ENCODE measurements around the gene CYB5A. TPM values are rescaled to one million over a fixed set of nuclear protein-coding genes. Genes with fewer than 3 reads are reported as not detected.

The CYB5A gene
- total and polyA plus RNA-seq, 2 of the 8 experiments (the other 6 are each of a cell fraction or from before 2014, with no cell fraction given) = 154 to 195 TPM

- H3K27ac ChIP-seq (ENCODE audit: low read depth, low read length) = no peak overlapping the region
- no peak overlapping the region for H2BK120ac ChIP-seq (replicated peaks; ENCODE audit: low read depth, low read length)
- no peak overlapping the region for H3K4me2 ChIP-seq (ENCODE audit: insufficient read depth in 1 of 2, low read depth in 2 of 2, low read length in 2 of 2)
- no peak overlapping the region for H3K4me3 ChIP-seq (ENCODE audit: extremely low read depth in 1 of 4, insufficient read depth in 2 of 4, low read depth in 3 of 4, low read length in 4 of 4)
- POLR2A ChIA-PET (ENCODE audit: partially characterized antibody) = no interaction called here
- H3K79me2 ChIP-seq (ENCODE audit: control insufficient read depth in 1 of 2, insufficient read depth in 2 of 2, low read length in 2 of 2) = no peaks in the 10 kb centered on the region
- H2AFZ ChIP-seq (ENCODE audit: low read length) = no peak overlapping the region
- H3K14ac ChIP-seq (ENCODE audit: insufficient read length) = no peak overlapping the region
- H2AK5ac ChIP-seq (ENCODE audit: low read depth, low read length) = no peak overlapping the region
- no peak overlapping the region for H2BK12ac ChIP-seq (ENCODE audit: low read depth, low read length)
- H3K23me2 ChIP-seq (ENCODE audit: low read depth, low read length) = no peaks in the 10 kb centered on the region
- no peak overlapping the region for H4K91ac ChIP-seq (replicated peaks; ENCODE audit: insufficient read length, low read length)
- H3K9ac ChIP-seq (replicated peaks in 1 of 4; ENCODE audit: extremely low read depth in 1 of 4, low read depth in 3 of 4, low read length in 3 of 4) = no peak overlapping the region
- no peak for FAIRE-seq
- no peak overlapping the region for H3K18ac ChIP-seq (ENCODE audit: extremely low read depth, low read length)
- 0 out of 2 replicates have a peak overlapping the region, but pooled peaks have one; percentile 73 for H2BK15ac ChIP-seq (ENCODE audit: low read length)
- no peaks in the 10 kb centered on the region for H4K20me1 ChIP-seq (replicated peaks in 1 of 2; ENCODE audit: control insufficient read depth in 1 of 2, insufficient read depth in 2 of 2, low read length in 2 of 2)
- 94% methylated on average over 12 of the region's 12 CpGs; no CpG with 5 or more reads in 1 of the 2 experiments for WGBS, 2 experiments (ENCODE audit: extremely low coverage in 1 of 2, insufficient coverage in 1 of 2, insufficient read length in 1 of 2, insufficient replicate concordance in 2 of 2, low coverage in 1 of 2, low lambda C conversion rate in 2 of 2, missing lambda C conversion rate in 1 of 2)
- H3K79me1 ChIP-seq (ENCODE audit: low read depth, low read length) = no peaks in the 10 kb centered on the region
- H3K4ac ChIP-seq (replicated peaks; ENCODE audit: insufficient read length, low read depth, low read length) = no peak overlapping the region
- H3K27me3 ChIP-seq (replicated peaks in 1 of 4; ENCODE audit: control insufficient read depth in 3 of 4, extremely low read depth in 1 of 4, insufficient read depth in 3 of 4, low read length in 3 of 4) = no peaks in the 10 kb centered on the region
- peaks cover 0 to 2% (median 0%) of the 10 kb centered on the region in 4 experiments; a peak in 2 of 7 replicates for H3K4me1 ChIP-seq (replicated peaks in 1 of 4; ENCODE audit: control insufficient read depth in 3 of 4, insufficient read depth in 4 of 4, low read length in 3 of 4)
- no peak overlapping the region for H2BK20ac ChIP-seq (ENCODE audit: low read length)
- H2BK5ac ChIP-seq (ENCODE audit: low read depth, low read length) = peak overlapping the region; percentile 30; the same call in 1 of the 2 replicates
- H3K56ac ChIP-seq (replicated peaks; ENCODE audit: insufficient read length, low read depth, low read length) = no peak overlapping the region
- no peak overlapping the region for H4K8ac ChIP-seq (ENCODE audit: extremely low read depth, insufficient read depth, low read length)
- H4K5ac ChIP-seq (ENCODE audit: insufficient read length, low read depth, low read length) = no peak overlapping the region
- peaks cover 0 to 4% (median 2%) of the 10 kb centered on the region in 4 experiments; a peak in 3 of 8 replicates for H3K36me3 ChIP-seq (ENCODE audit: control insufficient read depth in 2 of 4, insufficient read depth in 4 of 4, low read length in 3 of 4)
- H3K23ac ChIP-seq (ENCODE audit: insufficient read length) = no peak overlapping the region
- no peaks in the 10 kb centered on the region for H3K9me3 ChIP-seq (ENCODE audit: insufficient read depth in 2 of 2, low read depth in 1 of 2, low read length in 1 of 2)
- CTCF ChIA-PET (ENCODE audit: partially characterized antibody) = interaction anchor here (1.9 kb wide), 1 partner anchor 92 kb away, joined by 5 read pairs; no protein-coding TSS in a partner anchor
- no peak for DNase-seq (ENCODE audit: low read depth in 1 of 2, low spot score in 2 of 2)
- TF ChIP-seq CTBP2 (IDR thresholded peaks at IDR 0.05; ENCODE audit: borderline replicate concordance, insufficient read depth, insufficient read length, low read length) (no peak), ASH2L (IDR thresholded peaks at IDR 0.05; ENCODE audit: low read length) (no peak), RXRA (IDR thresholded peaks at IDR 0.05; ENCODE audit: insufficient read depth, low read depth, low read length) (no peak), SAP30 (IDR thresholded peaks at IDR 0.05; ENCODE audit: insufficient read depth, insufficient replicate concordance, low read length) (no peak), RFX5 (IDR thresholded peaks at IDR 0.05; ENCODE audit: borderline replicate concordance, low read depth, low read length) (no peak), CBX5 (IDR thresholded peaks at IDR 0.05; ENCODE audit: low read depth, low read length) (no peak), SIRT6 (IDR thresholded peaks at IDR 0.05; ENCODE audit: low read length) (no peak), PHF8 (conservative IDR thresholded peaks at IDR 0.05; ENCODE audit: low read depth, low read length) (no peak)
- TF ChIP-seq, protein P1, sequence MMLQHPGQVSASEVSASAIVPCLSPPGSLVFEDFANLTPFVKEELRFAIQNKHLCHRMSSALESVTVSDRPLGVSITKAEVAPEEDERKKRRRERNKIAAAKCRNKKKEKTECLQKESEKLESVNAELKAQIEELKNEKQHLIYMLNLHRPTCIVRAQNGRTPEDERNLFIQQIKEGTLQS (IDR thresholded peaks at IDR 0.05; ENCODE audit: insufficient read depth, low read depth, low read length) = no peak
- TF ChIP-seq, protein P2, sequence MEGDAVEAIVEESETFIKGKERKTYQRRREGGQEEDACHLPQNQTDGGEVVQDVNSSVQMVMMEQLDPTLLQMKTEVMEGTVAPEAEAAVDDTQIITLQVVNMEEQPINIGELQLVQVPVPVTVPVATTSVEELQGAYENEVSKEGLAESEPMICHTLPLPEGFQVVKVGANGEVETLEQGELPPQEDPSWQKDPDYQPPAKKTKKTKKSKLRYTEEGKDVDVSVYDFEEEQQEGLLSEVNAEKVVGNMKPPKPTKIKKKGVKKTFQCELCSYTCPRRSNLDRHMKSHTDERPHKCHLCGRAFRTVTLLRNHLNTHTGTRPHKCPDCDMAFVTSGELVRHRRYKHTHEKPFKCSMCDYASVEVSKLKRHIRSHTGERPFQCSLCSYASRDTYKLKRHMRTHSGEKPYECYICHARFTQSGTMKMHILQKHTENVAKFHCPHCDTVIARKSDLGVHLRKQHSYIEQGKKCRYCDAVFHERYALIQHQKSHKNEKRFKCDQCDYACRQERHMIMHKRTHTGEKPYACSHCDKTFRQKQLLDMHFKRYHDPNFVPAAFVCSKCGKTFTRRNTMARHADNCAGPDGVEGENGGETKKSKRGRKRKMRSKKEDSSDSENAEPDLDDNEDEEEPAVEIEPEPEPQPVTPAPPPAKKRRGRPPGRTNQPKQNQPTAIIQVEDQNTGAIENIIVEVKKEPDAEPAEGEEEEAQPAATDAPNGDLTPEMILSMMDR (IDR thresholded peaks at IDR 0.05; ENCODE audit: control extremely low read depth in 1 of 3, insufficient read depth in 1 of 3, low read depth in 1 of 3, low read length in 3 of 3) = no peak
These were observed 41.6 kb downstream of the CYB5A start for GRCh38 chr18:74250131-74250530.

Measured in H1 (cell line).